ENCODE data around the gene CNR2.

The CNR2 gene

GRCh38 chr1:23867895-23868556 lies 45.1 kb downstream of the CNR2 start, which contains the start of gene FUCA1 (continued):
- TF ChIP-seq YY2 (tag by site-specific recombination; IDR thresholded peaks at IDR 0.05) (no peak), ZNF266 (tag by site-specific recombination; IDR thresholded peaks at IDR 0.05; ENCODE audit: low read depth) (no peak), ZNF518A (tag by site-specific recombination; conservative IDR thresholded peaks at IDR 0.05; ENCODE audit: low read depth) (0 out of 2 replicates have a peak, but pooled peaks have one; percentile 34), SP2 (tag by site-specific recombination; IDR thresholded peaks at IDR 0.05) (peak; percentile 78), ZNF521 (tag by site-specific recombination; IDR thresholded peaks at IDR 0.05) (no peak), MYNN (tag by site-specific recombination; IDR thresholded peaks at IDR 0.05; ENCODE audit: borderline replicate concordance) (0 out of 2 replicates have a peak, but pooled peaks have one; percentile 60), EGR2 (tag by site-specific recombination; IDR thresholded peaks at IDR 0.05; ENCODE audit: low read depth) (peak; percentile 39; the same call in 1 of the 2 replicates), KLF10 (tag by site-specific recombination; IDR thresholded peaks at IDR 0.05) (peak; percentile 22; the same call in 1 of the 2 replicates), MEIS1 (CRISPR knock-in tag; IDR thresholded peaks at IDR 0.05; ENCODE audit: borderline replicate concordance) (no peak), ZNF677 (tag by site-specific recombination; IDR thresholded peaks at IDR 0.05) (no peak), SCRT2 (tag by site-specific recombination; IDR thresholded peaks at IDR 0.05) (peak; percentile 77), ZNF292 (tag by site-specific recombination; IDR thresholded peaks at IDR 0.05; ENCODE audit: borderline replicate concordance, low read depth) (no peak), ZNF549 (tag by site-specific recombination; IDR thresholded peaks at IDR 0.05) (no peak), ZNF544 (tag by site-specific recombination; IDR thresholded peaks at IDR 0.05) (no peak), ZBTB6 (tag by site-specific recombination; IDR thresholded peaks at IDR 0.05) (no peak), ZNF76 (tag by site-specific recombination; IDR thresholded peaks at IDR 0.05; ENCODE audit: borderline replicate concordance, low read depth) (peak; percentile 40; the same call in 1 of the 2 replicates), ZNF335 (tag by site-specific recombination; conservative IDR thresholded peaks at IDR 0.05) (peak; percentile 90), ZNF48 (tag by site-specific recombination; IDR thresholded peaks at IDR 0.05) (no peak), GLIS2 (tag by site-specific recombination; IDR thresholded peaks at IDR 0.05) (peak; percentile 62), SCRT1 (tag by site-specific recombination; IDR thresholded peaks at IDR 0.05; ENCODE audit: borderline replicate concordance) (no peak), ZNF837 (tag by site-specific recombination; IDR thresholded peaks at IDR 0.05) (no peak), ZNF10 (tag by site-specific recombination; IDR thresholded peaks at IDR 0.05) (no peak), ZNF664 (tag by site-specific recombination; IDR thresholded peaks at IDR 0.05) (no peak), ZNF473 (tag by site-specific recombination; IDR thresholded peaks at IDR 0.05) (no peak), KLF8 (tag by site-specific recombination; IDR thresholded peaks at IDR 0.05) (peak; percentile 52; the same call in 1 of the 2 replicates)
- TF ChIP-seq, protein P1, sequence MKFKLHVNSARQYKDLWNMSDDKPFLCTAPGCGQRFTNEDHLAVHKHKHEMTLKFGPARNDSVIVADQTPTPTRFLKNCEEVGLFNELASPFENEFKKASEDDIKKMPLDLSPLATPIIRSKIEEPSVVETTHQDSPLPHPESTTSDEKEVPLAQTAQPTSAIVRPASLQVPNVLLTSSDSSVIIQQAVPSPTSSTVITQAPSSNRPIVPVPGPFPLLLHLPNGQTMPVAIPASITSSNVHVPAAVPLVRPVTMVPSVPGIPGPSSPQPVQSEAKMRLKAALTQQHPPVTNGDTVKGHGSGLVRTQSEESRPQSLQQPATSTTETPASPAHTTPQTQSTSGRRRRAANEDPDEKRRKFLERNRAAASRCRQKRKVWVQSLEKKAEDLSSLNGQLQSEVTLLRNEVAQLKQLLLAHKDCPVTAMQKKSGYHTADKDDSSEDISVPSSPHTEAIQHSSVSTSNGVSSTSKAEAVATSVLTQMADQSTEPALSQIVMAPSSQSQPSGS (tag by site-specific recombination; IDR thresholded peaks at IDR 0.05; ENCODE audit: low read depth) = no peak
- TF ChIP-seq, protein P2, sequence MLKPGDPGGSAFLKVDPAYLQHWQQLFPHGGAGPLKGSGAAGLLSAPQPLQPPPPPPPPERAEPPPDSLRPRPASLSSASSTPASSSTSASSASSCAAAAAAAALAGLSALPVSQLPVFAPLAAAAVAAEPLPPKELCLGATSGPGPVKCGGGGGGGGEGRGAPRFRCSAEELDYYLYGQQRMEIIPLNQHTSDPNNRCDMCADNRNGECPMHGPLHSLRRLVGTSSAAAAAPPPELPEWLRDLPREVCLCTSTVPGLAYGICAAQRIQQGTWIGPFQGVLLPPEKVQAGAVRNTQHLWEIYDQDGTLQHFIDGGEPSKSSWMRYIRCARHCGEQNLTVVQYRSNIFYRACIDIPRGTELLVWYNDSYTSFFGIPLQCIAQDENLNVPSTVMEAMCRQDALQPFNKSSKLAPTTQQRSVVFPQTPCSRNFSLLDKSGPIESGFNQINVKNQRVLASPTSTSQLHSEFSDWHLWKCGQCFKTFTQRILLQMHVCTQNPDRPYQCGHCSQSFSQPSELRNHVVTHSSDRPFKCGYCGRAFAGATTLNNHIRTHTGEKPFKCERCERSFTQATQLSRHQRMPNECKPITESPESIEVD (tag by site-specific recombination; IDR thresholded peaks at IDR 0.05) = no peak
- TF ChIP-seq, protein P3, sequence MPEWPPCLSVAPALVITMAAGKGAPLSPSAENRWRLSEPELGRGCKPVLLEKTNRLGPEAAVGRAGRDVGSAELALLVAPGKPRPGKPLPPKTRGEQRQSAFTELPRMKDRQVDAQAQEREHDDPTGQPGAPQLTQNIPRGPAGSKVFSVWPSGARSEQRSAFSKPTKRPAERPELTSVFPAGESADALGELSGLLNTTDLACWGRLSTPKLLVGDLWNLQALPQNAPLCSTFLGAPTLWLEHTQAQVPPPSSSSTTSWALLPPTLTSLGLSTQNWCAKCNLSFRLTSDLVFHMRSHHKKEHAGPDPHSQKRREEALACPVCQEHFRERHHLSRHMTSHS (tag by site-specific recombination; IDR thresholded peaks at IDR 0.05) = no peak
- TF ChIP-seq, protein P4, sequence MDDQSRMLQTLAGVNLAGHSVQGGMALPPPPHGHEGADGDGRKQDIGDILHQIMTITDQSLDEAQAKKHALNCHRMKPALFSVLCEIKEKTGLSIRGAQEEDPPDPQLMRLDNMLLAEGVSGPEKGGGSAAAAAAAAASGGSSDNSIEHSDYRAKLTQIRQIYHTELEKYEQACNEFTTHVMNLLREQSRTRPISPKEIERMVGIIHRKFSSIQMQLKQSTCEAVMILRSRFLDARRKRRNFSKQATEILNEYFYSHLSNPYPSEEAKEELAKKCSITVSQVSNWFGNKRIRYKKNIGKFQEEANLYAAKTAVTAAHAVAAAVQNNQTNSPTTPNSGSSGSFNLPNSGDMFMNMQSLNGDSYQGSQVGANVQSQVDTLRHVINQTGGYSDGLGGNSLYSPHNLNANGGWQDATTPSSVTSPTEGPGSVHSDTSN (CRISPR knock-in tag; IDR thresholded peaks at IDR 0.05) = peak; percentile 63; the same call in 1 of the 2 replicates

Measured in HEK293 (cell line).